Hematopoietic multipotent progenitor cell treated with erythropoietin and hydrocortisone succinate and interleukin-3 and kit ligand, for 6 days (in vitro differentiated cells): ENCODE data around the gene HEXIM1.

Experiments used
- DNase-seq: peaks from one replicate; pipeline ENCODE4 v3.0.0-alpha.2; 2015

Gene HEXIM1

DNA sequence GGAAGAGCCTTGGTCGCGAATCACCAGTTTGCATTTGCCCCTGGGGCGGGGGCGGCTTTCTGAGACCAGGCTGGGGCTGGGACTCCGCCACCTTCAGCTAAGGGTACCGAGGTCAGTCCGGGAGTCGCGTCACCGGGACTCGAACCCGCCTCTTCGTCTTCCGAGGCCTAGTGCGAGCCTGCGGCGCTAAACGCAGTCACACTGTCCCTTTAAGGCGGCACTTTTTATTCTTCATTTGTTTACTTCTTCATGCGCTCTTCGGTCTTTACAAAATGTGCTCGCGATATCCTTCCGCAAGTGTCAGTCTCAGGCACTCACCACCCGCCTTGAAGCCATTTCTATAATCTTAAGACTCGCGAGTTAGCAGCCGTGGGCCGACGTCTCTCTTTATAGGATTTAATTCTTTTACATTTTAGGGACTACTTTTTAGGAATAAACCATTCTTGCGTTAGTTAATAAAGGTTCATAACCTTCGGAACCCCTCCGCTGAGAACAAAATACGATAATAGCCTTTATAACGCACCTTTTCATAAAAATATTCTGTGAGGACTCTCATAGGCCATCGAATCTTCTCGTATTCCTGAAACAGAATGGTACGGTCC lies 593 bp upstream of the HEXIM1 start:
- DNase-seq, result peak; percentile 97

DNA sequence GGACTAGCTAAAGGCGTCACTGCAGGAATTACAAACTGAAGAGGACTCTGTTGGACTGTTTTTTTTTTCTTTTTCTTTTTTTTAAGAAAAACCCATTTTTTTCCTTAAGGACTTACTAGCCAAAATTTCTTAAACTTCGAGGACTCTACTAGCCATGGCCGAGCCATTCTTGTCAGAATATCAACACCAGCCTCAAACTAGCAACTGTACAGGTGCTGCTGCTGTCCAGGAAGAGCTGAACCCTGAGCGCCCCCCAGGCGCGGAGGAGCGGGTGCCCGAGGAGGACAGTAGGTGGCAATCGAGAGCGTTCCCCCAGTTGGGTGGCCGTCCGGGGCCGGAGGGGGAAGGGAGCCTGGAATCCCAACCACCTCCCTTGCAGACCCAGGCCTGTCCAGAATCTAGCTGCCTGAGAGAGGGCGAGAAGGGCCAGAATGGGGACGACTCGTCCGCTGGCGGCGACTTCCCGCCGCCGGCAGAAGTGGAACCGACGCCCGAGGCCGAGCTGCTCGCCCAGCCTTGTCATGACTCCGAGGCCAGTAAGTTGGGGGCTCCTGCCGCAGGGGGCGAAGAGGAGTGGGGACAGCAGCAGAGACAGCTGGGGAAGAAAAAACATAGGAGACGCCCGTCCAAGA lies 878 bp downstream of the HEXIM1 start:
- DNase-seq, result peak; percentile 89

DNA sequence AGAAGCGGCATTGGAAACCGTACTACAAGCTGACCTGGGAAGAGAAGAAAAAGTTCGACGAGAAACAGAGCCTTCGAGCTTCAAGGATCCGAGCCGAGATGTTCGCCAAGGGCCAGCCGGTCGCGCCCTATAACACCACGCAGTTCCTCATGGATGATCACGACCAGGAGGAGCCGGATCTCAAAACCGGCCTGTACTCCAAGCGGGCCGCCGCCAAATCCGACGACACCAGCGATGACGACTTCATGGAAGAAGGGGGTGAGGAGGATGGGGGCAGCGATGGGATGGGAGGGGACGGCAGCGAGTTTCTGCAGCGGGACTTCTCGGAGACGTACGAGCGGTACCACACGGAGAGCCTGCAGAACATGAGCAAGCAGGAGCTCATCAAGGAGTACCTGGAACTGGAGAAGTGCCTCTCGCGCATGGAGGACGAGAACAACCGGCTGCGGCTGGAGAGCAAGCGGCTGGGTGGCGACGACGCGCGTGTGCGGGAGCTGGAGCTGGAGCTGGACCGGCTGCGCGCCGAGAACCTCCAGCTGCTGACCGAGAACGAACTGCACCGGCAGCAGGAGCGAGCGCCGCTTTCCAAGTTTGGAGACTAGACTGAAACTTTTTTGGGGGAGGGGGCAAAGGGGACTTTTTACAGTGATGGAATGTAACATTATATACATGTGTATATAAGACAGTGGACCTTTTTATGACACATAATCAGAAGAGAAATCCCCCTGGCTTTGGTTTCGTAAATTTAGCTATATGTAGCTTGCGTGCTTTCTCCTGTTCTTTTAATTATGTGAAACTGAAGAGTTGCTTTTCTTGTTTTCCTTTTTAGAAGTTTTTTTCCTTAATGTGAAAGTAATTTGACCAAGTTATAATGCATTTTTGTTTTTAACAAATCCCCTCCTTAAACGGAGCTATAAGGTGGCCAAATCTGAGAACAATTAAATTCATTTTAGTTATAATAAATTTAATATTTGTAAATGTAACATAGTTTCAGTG lies 1.7 kb downstream of the HEXIM1 start:
- peak; percentile 67 for DNase-seq

DNA sequence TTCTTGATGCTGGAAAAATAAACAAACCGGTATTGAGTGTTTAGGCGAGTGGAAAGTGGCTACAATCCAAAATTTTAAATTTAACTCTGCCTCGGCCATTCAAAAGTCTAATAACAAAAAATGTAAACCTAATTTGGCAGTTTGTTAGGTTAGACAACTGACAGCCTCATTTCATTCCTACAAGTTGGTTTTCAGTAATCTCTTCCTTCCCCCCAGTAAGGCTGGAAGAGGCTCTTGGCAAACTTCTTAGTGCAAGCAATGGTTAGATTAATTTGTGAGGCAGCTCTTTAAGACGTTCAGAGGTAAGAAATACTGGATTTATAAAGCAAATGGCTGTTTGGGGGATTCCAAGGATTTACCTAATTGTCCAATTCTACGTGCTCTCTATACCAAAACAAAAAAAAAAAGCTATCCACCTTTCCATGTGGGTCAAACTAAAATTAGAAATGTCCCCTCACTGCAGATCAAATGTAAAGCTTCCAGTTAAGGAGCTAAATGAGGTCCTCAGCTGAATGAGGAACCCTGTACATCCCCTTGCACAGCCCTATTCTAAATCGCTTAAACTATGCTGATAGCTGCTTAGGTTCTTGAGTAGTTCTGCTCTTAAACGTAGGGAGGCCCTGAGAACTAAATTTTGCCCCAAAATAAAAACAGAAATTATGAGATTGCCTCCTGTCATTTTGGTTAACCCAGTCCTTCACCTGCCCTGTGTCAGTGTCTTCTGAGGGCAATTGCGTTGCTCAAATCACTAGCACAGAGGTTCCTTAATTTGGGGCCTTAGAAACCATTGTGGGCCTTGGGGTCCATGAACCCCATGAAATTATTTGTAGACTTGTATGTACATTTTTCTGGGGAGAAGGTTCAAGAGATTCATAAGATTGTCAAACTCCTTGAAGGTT lies 2.9 kb downstream of the HEXIM1 start:
- peak; percentile 27 for DNase-seq

DNA sequence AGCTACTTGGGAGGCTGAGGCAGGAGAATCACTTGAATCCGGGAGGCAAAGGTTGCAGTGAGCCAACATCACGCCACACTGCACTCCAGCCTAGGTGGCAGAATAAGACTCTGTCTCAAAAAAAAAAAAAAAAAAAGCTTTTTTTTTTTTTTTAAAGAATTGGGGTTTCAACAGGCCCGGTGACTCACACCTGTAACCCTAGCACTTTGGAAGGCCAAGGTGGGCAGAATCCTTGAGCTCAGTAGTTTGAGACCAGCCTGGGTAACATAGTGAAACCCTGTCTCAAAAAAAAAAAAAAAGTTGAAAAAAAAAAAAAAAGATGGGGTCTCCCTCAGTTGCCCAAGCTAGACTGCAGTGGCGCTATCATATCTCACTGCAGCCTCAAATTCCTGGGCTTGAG lies 6.8 kb downstream of the HEXIM1 start:
- no peak for DNase-seq

DNA sequence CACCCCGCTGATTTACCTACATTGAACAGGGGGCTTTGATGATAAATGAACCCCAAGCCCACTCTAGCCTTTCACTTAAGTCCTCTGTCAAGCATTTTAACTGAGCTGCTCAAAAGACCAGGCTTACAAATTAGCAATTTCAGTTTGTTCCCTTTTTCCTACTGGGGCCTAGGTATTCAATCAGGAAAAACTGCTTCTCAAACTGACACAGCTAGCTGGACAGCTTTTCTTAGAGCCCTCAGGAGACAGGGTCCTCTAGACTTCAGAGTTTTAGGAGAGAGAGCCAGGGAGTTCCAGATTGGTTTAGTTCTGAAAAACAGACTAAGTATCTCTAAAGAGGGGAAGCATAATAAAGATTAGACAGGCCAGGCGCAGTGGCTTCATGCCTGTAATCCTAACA lies 7.2 kb downstream of the HEXIM1 start:
- DNase-seq, result no peak

DNA sequence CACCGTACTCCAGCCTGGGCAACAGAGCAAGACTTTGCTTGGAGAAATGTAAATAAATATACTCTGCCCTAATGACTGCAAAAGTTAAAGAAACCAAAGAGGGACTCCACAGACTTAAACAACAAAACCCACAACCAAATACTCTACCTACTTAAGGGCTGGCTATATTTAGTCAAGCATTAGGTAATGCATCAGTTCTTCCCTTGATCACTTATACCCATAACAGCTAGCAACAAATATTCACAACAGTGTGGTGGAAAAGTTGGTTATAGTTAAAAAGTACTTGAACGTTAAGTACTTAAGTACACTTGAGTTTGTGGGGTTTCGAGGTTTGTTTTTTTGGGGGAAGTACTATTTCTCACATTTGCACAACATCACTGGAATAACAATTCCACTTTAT lies 8.0 kb downstream of the HEXIM1 start:
- DNase-seq, result no peak

DNA sequence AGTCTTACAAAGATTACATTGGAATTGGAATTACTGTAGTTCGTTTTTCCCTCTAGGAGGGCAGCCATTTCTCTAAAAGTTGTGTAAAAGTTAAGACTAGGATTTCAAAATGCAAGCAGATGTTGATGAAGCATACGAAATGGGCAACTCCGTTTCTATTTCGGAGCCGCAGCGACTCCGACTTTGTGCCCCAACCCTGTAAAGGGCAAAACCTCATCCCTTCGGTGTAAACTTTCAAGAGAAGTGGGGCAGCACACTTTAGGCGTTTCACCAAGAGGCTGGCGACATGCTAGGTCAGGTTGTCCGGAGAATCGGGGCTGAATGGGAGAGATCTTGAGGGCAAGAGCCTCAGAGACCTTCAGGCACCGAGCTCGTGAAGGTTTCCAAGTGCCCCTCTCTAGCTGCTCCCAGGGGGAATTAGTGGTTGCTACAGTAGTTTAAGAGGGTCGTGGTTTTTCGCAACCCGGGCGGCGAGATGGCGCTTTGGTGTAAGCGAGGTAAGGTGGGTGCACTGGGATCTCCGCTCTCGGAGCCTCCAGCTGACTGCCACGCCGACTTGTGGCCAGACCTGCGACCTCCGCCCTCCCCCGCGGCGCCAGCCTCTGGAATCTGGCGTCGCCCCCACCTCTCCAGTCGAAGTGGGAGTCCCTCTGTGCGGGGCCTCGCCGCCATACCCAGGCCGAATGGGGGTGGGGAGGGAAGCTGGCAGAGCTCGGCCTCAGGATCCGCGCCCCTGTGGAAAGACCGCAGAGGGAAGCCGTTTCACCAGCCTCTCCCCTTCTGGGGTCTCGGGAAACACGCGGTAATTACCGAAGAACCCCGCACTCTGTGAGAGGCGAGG lies 12.4 kb downstream of the HEXIM1 start:
- peak; percentile 70 for DNase-seq

DNA sequence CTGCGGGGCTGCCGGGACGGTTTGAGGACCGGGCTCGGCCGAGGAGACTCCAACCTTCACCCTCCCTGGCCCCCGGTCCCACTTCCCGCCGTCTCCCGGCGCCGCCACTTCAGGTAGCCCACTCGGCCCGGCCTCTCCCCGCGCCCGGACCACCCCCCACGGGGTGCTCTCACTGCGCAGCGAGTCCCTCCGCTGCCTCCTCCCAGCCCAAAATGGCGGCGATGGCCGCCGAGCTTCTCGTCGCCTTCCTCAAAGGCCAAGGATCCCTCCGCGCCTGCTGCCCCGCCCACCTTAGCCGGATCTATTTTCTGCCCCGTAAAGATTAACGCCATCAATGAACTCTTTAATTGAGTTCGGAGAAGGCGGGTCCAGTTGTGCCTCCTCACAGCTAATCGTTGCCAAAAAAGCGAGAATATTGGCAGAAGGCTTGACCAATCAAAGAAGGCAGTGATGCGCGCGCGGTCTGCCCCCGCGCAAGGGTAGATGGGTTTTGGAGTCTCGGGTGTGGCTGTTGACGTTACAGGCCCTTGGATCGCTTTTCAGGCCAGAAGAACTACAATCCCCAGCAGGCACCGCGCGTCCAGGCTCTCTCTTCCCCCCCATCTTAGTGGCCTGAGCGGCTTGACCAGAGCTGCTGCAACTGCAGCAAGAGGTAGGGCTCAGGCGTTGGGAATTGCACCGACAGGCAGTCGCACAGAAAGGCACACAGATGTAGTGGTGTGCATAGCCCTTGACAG lies 13.2 kb downstream of the HEXIM1 start, which contains the start of gene HEXIM2:
HEXIM2 (plus strand) TSS at position 588 of the 737 bp plus-strand sequence. CDS start 919 bp downstream, outside the sequence.
- DNase-seq, result peak; percentile 100

DNA sequence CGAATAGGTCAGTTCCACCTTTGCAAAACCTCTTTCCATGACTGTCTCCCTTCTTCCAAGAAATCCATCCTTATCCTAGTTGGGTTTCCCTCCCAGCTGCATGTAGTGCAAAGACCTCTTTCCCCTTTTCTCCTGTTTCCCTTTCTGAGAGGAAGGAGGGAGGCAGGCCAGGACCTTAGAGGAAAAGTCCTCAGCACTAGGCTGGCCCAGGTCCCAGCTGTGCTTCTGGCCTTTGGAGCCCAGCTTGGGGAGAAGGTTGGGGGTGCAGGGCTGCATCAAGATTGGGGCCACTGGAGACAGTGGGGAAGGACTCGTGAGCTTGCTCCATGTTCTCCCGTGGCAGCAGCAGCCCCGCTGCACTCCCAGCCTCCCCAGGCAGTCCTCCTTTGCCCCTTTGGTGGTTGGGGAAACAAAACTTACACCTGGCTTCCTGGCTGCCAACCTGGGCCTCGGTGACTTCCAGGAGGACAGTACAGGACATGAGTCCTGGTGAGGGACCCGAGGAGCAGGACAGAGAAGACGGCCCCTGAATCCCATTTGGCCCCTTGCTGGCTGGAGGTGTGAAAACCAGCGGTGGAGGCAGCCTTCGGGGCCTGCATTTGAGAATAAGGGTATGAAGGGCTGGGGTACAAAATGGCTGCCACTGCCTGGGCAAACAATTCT lies 13.9 kb downstream of the HEXIM1 start:
- no peak for DNase-seq

DNA sequence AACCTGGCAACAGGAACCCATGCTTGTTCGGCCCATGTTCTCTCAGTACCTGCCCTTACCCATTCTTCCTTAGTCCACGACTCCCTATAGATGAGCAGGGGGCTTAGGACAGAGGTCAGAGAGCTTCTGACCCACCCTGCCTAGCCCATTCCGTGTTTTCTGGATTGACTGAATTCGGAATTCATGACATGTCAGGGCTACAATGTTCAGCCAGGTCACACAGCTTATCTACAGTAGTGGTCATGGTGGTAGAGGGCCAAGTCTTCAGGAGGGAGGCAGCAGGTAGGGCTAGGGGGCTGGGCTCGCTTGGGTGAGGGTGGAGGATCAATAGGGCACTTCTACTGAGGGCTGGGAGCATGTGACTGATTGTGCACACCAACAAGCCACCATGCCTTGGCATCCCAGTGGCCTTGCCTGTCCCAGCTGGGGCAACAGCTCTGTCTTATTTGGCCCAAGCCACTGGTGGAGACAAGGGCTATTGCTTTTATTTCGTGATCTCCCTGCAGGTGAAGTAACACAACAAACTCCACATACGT lies 16.5 kb downstream of the HEXIM1 start:
- no peak for DNase-seq

DNA sequence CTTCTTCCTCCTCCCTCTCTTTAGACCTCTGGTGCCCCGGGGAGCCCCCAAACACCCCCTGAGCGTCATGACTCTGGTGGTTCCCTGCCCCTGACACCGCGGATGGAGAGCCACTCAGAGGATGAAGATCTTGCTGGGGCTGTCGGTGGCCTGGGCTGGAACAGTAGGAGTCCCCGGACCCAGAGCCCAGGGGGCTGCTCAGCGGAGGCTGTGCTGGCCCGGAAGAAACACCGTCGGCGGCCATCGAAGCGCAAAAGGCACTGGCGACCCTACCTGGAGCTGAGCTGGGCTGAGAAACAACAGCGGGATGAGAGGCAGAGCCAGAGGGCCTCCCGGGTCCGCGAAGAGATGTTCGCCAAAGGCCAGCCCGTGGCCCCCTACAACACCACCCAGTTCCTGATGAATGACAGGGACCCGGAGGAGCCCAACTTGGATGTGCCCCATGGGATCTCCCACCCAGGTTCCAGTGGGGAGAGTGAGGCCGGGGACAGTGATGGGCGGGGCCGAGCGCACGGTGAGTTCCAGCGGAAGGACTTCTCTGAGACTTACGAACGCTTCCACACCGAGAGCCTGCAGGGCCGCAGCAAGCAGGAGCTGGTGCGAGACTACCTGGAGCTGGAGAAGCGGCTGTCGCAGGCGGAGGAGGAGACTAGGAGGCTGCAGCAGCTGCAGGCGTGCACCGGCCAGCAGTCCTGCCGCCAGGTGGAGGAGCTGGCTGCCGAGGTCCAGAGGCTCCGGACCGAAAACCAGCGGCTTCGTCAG lies 20.9 kb downstream of the HEXIM1 start:
- DNase-seq, result no peak

DNA sequence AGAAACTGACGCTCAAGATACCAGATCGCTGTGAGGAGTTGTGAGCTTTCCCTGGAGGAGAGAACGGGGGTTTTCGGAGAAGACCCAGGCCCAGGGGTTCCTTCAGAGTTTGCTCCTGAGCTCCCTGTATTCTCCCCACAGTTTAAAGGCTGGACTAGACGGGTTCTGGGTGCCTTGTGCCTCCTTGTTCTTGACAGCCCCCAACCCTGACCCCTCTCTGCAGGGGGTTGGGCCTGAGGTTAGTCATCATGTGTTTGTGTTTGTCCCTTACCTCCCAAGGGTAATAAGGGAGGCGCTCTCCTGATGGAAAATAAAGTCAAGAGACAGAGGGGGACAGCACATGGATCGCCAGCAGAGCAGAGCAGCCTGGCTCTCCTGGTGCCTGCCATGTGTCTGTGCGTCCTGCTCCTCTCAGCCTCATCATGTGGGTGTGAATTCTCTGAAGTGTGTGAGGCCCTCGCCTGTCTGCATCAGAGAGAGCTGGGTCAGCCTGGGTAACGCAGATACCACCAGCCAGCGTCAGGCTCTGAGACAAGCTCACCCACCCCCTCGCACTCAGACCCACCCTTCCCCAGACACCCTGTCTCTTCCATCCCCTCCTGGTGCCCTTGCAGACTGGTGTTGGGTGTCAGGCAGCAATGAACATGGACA lies 22.1 kb downstream of the HEXIM1 start:
- DNase-seq, result no peak

DNA sequence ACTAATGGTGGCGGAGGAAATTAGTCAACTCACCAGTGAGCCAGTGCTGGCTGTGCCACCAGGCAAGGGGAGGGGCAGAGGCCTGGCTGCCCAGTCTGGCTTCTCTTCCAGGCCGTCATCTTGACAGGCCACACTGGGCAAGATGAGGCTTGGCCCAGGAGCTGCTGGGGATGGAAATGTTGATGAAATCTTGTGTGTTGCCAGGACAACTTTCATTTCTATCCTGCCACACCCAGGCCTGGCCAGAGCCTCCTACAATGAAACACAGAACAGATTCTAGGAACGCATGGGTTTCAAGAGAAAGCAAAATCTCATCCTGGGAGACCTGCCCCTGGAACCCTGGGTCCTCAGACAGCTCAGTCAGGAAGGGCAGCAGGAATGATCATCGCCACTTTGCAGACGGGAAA lies 22.7 kb downstream of the HEXIM1 start:
- DNase-seq, result peak; percentile 50

DNA sequence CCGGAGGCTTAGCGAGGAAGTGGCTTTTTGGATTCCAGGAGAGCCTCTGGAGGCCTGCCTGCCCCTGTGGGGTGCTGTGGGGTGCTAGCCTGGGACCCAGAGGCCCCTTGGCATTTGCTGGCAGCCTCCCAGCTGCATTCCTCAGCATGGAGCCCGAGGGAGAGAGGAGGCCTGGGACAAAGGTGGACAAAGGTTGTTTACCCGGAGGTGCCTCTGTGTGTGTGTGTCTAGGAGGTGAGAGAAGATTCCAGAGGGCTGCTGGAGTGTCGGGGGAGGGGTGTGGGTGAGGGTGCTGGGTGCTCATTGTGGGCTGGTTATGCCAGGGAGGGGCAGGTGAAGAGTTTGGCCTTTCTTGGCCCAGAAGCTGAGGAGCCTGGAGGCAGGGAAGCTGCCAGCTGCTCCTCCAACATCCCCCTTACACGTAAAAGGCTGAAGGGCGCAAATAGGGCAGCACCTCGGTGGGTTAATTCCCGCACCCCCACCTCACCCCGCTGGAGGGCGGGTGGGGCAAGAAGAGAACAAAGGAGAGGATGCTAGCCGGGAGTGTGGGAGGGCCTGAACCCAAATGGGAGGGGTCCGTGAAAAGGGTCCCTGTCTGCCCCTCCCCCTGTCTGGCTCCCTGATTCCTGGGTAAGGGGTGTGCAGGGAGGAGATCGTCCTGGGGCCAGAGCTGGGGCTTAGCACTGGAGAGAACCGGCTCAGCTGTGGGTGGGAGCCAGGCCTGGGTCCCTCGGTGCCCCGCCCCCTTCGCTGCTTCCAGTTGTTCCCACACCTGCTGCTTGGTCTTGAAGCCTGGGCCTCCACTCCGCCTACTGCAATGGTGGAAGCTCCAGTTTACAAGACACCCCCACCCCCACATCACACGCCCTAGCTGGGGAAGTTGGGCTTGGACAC lies 23.3 kb downstream of the HEXIM1 start:
- no peak for DNase-seq

DNA sequence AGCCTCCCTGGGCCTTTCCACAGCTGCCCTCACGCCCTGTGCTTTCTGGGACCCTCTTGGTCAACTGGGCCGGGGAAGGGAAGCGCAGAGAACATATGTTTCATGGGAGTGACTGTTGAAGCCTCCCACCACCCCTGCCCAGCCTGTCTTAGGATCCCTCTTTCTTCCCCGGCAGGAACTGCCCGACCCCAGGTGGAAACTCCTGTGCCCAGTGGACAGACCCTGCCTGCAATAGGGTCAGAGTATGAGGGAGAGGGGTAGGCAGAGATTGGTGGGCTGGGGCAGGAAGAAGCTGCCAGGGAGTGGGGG lies 23.9 kb downstream of the HEXIM1 start:
- DNase-seq, result no peak

DNA sequence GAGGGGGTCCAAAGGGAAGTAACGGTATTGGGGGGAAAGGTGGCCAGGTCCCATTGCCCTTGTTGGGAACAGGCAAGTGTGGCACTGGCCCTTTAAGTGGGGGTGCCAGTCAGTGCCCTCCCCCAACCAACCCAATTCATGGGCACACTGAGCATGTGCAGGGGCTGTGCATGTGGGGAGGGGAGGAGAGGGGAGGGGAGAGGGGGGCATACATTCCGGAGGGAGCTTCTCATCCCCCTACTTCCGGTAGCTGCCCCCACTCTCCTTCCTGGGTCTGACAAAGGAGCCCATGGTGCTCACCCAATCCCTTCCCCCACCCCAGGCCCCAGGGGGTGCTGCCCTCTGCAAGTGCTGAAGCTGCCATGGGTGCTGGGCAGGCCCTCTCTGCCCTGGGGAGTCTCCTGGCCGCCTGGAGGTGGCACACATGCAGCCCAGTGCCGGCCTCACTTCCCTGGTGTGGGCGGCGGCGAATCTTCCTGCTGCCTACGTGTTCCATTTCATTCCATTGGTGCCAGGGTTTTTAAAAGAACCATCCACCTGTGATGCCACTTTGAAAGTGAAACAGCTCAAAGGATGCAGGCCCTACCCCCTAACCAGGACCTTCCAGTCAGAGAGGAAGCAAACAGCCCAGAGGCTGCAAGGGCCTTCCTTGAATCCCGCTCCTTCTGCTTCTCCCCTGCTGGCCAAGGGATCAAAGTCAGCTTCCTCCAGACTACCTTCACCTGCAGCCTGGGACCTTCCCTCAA lies 24.4 kb downstream of the HEXIM1 start:
- peak; percentile 68 for DNase-seq
